Fibroblast of the aortic adventitia (primary cell): ENCODE measurements around the gene POU2F1. TPM values are rescaled to one million over a fixed set of nuclear protein-coding genes. Genes with fewer than 3 reads are reported as not detected.
"Not testable (repeated sequence)": the region's sequence is repeated elsewhere in the genome, so short reads cannot be mapped to it uniquely, and the experiment has no call there.

Source experiments
- DNase-seq: peaks from one replicate; pipeline ENCODE4 v3.0.0-alpha.2; 2010; ENCODE audit warnings: low read depth
- H3K4me3 ChIP-seq: 2 replicates; pipeline ENCODE4 v1.5.1; 2011; ENCODE audit warnings: low read depth, mild to moderate bottlenecking, control low read depth, low read length, moderate library complexity
- CTCF ChIP-seq: IDR thresholded peaks from 2 replicates; pipeline ENCODE4 v1.5.1; 2011; ENCODE audit warnings: mild to moderate bottlenecking, low read length, control low read depth, inconsistent platforms; ENCODE audit not compliant: insufficient read depth
- total RNA-seq: library from RNA; depleted of rRNA; stranded (reverse); fragments of >200 nt; gene quantifications from 2 replicates; pipeline ENCODE4 v1.2.3, GENCODE V29; 2012; ENCODE audit warnings: low replicate concordance

The POU2F1 gene
- total RNA-seq, 1 donor, result 10.7 TPM

GRCh38 chr1:167232801-167233200 is 12.1 kb downstream of the POU2F1 start:
- no peak for DNase-seq
- TF ChIP-seq CTCF, result no peak

GRCh38 chr1:167233373-167233772 is 12.7 kb downstream of the POU2F1 start:
- TF ChIP-seq CTCF, result no peak
- DNase-seq, result no peak
- no peak overlapping the region for H3K4me3 ChIP-seq

More at GRCh38 chr1:167232801-167233200, 12.1 kb downstream of the POU2F1 start:
- no peak overlapping the region for H3K4me3 ChIP-seq

GRCh38 chr1:167237000-167237399 is 16.3 kb downstream of the POU2F1 start:
- DNase-seq, result no peak
- no peak for TF ChIP-seq CTCF

GRCh38 chr1:167238713-167239112 is 18.0 kb downstream of the POU2F1 start:
- no peak overlapping the region for H3K4me3 ChIP-seq
- DNase-seq, result no peak
- TF ChIP-seq CTCF, result no peak

More at GRCh38 chr1:167237000-167237399, 16.3 kb downstream of the POU2F1 start:
- H3K4me3 ChIP-seq, result no peak overlapping the region

- no peak for DNase-seq
- TF ChIP-seq CTCF, result no peak
- H3K4me3 ChIP-seq, result no peak overlapping the region
Observed at GRCh38 chr1:167239257-167239656, 18.6 kb downstream of the POU2F1 start.

- TF ChIP-seq CTCF, result no peak
- DNase-seq, result no peak
- no peak overlapping the region for H3K4me3 ChIP-seq
Observed at GRCh38 chr1:167244244-167244643, 23.6 kb downstream of the POU2F1 start.

- not testable (repeated sequence) for DNase-seq, H3K4me3 ChIP-seq
Observed at GRCh38 chr1:167245168-167245567, 24.5 kb downstream of the POU2F1 start.
